Measurements from ENCODE around the gene GPHN.
"Not testable (repeated sequence)": the region's sequence is repeated elsewhere in the genome, so short reads cannot be mapped to it uniquely, and the experiment has no call there.

Gene GPHN

DNA sequence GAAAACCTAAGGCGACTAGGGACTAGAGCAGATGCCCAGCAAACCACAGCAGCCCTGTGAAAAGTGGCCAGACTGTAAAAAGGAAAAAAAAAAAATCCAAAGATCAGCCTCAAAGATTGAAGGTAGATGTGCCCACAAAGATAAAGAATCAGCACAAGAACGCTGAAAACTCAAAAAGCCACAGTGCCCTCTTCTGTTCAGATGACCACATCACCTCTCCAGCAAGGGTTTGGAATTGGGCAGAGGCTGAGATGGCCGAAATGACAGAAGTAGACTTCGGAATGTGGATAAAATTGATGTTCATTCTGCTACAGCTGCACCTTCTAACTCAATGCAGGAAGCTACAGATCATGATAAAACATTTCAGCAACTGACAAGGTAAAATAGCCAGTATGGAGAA, 154.4 kb downstream of the GPHN start:
- DNase-seq (ENCODE audit: low read depth) = no peak

DNA sequence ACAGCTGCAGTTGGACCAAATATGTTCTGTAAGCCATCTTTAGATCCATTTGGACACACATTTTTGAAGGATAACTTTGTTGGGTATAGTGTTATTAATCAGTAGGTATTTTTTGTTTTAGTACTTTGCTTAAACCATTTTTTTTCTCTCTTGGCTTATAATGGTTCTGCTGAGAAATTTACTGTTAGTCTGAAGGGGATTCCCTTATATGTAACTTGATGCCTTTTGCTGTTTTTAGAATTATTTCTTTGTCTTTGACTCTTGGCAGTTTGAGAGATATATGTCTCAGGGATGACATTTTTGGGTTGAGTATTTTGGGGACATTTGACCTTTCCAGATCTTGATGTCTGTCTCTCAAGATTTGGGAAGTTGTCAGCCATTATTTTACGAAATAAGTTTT, 169.8 kb downstream of the GPHN start:
- DNase-seq (ENCODE audit: low read depth) = no peak

DNA sequence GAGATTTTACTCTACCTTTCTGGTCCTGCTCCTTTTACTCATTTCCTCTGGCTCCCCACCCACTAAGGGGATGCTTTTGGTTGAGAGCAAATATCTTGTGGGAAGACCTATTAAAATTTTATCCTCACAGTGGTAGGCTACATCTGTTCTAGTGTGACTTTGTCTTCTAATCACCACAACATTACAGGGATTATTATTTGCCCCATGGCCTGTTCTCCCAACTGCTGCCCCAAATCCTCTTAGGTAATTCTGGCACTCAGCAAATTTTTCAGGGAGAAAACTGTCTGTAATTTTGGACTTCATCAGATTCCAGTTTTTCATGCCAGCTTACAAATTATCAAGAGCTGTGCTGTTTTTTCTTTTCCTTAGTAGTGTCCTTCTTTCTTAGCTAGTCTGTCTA, 172.3 kb downstream of the GPHN start:
- DNase-seq (ENCODE audit: low read depth) = no peak

DNA sequence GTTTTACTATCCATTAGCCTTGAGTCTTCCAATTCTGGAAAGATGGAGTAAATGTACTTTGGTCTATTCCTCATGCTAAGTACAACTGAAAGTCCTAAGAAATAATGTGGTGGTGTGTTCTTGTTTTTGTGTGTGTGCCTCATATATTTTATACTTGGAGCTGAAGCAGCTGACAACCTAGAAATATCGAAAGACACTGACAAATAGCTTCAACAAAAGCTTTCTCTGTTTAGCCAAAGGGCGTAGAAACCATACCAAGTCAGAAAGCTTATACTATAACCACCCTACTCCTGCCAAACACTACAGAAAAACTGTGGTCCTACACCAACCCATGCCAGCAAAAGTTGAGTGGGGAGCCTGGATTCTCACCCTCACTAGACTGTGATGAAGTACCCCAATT, 188.4 kb downstream of the GPHN start:
- no peak for DNase-seq (ENCODE audit: low read depth)

DNA sequence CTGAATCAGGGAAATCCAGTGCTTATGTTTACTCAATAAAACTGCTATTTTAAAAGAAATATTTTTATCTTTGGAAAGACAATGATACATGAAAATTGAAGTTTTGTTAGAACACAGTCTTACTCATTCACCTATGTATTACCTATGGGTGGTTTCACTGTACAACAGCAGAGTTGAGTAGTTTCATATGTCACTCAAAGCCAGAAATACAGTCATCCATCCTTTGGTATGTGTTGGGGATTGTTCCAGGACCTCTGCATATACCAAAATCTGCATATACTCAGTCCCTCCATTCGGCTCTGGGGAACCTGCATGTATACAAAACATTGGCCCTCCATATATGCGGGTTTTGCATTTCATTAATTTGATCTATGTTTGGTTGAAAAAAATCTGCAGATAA, 190.6 kb downstream of the GPHN start:
- DNase-seq (ENCODE audit: low read depth) = no peak

DNA sequence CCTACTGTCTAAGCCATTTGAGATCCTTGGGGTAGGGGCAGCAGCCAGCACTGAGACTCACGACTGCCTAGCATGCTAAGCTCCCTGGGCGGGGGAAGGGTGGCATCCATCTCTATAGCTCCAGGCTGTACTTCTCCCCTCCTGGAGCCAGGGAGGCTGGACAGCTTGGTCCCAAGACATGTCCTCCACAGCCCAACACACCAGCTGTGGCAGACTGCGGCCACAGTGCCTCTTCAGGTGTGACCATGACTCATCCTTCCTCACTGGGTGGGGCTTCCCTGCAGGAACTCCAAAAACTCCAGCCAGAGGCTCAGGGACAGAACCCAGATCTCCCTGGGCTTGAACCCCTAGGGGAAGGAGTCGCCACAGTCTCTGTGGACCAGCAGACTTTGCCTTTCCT, 193.9 kb downstream of the GPHN start:
- no peak for DNase-seq (ENCODE audit: low read depth)

DNA sequence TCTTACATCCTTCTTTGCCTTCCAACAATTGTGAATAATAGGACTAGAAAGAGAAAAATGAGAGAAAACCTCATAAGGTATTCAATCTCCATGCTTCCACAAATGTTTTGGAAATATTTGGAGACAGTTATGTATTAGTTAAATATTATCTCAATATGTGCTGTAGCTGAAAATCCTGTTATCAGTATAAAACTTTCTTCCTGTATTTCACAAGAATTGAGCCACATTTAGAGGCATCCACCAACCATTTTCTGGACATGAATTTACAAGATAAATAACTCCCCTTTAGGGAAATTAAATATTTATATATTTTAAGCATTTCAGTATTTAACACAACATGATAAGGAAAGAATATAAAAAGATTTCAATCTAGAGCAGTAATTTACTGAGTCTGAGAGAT, 200.3 kb downstream of the GPHN start:
- DNase-seq (ENCODE audit: low read depth) = no peak

DNA sequence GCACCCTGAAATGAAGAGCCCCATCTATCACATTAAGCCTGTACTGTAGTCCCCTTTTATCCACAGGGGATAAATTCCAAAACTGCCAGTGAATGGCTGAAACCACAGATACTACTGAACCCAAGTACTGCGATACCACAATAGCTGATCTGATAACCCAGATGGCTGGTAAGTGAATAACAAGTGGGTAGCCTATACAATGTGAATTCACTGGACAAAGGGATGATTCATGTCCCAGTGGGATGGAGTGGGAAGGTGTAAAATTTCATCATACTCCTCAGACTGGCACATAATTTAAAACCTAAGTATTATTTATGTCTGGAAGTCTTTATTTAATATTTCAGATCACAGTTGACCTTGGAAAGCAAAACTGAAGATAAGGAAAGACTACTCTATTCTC, 201.3 kb downstream of the GPHN start:
- DNase-seq (ENCODE audit: low read depth) = no peak

DNA sequence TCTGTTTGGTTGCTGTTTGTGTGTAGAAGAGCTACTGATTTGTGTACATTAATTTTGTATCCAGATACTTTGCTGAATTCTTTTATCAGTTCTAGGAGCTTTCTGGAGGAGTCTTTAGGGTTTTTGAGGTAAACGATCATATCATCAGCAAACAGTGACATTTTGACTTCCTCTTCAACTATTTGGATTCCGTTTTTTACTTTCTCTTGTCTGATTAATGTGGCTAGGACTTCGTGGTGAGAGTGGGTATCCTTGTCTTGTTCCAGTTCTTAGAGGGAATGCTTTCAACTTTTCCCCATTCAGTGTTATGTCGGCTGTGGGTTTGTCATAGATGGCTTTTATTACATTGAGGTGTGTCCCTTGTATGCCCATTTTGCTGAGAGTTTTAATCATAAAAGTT, 206.3 kb downstream of the GPHN start:
- DNase-seq (ENCODE audit: low read depth) = not testable (repeated sequence)

DNA sequence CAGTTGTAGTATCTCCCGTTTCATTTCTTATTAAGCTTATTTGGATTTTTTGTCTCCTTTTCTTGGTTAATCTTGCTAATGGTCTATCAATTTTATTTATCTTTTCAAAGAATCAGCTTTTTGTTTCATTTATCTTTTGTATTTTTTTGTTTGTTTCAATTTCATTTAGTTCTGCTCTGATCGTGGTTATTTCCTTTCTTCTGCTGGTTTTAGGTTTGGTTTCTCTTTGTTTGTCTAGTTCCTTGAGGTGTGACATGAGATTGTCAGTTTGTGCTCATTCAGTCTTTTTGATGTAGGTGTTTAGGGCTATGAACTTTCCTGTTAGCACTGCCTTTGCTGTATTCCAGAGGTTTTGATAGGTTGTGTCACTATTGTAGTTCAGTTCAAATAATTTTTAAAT, 207.4 kb downstream of the GPHN start:
- not testable (repeated sequence) for DNase-seq (ENCODE audit: low read depth)

DNA sequence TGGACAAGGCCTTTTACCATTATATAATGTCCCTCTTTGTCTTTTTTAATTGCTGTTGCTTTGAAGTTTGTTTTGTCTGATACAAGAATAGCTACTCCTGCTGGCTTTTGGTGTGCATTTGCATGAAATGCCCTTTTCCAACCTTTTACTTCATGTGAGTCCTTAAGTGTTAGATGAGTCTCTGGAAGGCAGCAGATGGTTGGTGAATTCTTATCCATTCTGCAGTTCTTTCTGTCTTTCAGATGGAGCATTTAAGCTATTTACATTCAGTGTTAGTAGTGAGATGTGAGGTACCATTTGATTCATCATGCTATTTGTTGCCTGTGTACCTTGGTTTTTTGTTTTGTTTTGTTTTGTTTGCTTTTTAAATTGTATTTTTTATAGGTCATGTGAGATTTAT, 208.3 kb downstream of the GPHN start:
- no peak for DNase-seq (ENCODE audit: low read depth)

DNA sequence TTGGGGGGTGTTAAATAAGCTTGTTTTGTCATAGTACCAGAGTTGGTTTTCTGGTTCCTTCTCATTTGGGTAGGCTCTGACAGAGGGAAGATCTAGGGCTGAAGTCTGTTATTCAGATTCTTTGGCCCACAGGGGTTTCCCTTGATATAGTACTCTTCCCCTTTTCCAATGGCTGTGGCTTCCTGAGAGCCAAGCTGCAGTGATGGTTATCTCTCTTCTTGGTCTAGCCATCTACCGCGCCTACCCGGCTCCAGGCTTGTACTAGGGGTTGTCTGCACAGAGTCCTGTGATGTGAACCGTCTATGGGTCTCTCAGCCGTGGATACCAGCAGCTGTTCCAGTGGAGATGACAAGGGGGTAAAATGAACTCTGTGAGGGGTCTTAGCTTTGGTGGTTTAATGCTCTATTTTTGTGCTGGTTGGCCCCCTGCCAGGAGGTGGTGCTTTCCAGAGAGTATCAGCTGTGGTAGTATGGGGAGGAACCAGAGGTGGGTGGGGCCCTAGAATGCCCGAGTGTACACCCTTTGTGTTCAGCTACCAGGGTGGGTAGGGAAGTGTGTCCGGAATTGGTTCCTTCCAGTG, 209.7 kb downstream of the GPHN start:
- DNase-seq (ENCODE audit: low read depth) = no peak

DNA sequence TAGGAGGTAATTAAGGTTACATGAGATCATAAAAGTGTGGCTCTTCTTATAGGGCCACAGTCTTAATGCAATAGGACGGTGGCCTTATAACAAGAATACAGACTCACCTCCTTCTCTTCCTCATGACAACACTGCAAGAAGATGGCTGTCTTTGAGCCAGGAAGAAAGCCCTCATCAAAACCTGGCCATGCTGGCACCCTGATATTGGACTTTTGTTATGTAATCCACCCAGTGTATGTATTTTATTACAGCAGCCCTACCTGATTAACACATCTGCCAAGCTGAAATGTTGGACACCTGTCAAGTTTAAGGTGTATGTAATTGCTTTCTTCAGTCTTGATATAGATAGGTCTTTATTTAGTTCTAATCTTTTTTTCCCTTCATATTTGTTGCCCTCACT, 217.0 kb downstream of the GPHN start:
- no peak for DNase-seq (ENCODE audit: low read depth)

DNA sequence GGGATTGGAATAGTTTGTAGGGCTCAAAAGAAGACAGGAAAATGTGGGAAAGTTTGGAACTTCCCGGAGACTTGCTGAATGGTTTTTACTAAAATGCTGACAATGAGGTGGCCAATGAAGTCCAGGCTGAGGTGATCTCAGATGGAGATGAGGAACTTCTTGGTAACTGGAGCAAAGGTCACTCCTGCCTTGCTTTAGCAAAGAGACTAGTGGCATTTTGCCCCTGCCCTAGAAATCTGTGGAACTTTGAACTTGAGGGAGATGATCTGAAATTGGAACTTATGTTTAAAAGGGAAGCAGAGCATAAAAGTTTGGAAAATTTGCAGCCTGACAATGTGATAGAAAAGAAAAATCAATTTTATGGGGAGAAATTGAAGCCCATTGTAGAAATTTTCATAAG, 223.4 kb downstream of the GPHN start:
- DNase-seq (ENCODE audit: low read depth) = not testable (repeated sequence)

DNA sequence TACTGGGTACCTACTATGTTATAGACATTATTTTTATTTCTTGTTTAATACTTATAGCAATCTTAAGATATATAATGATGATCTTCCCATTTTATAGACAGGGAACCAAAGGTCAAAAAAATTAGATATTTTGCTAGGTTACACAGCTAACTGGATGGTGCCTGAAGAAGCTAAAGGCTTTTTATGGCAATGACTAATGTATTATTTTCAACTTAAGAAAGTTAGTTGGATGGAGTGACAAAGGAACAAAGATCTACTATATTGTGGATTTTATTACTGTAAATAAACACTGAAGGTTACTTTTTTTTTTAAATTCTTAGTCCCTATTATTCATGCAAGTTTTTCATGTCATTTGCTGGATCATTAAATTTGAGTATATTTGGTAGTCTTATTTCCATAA, 227.9 kb downstream of the GPHN start:
- DNase-seq (ENCODE audit: low read depth) = no peak

DNA sequence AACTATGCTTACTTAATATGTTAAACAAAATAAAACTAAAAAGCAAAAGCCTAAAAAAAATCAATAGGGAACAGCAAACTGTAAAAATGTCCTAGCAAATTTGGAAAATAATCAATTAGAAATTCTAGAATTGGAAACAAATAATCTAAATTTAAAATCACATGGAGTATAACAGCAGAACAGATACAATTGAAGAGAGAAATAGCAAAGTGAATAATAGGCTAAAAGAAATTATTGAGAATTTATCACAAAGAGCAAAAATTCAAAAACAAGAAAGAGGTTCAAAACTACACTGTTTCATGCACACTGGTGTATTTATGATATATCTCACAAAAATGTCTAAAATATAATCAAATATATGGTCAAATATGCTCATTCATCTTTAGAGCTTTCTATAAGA, 231.9 kb downstream of the GPHN start:
- DNase-seq (ENCODE audit: low read depth) = no peak

DNA sequence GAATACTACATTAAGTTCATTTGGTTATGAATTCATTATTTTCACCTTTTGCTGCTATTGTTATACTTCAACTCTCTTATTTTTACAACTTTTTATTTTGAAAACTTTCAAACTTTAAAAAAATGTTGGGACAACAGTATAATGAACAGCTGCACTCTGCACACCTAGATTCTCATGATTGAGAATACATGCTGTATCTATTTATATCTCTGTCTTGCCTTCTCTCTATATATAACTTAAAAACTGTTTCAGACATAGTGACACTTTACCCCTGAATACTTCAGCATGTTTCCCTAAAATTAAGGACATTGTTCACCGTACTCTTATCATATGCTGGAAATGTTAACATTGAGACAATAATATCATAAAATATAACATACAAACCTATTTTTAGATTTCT, 237.1 kb downstream of the GPHN start:
- DNase-seq (ENCODE audit: low read depth) = no peak

DNA sequence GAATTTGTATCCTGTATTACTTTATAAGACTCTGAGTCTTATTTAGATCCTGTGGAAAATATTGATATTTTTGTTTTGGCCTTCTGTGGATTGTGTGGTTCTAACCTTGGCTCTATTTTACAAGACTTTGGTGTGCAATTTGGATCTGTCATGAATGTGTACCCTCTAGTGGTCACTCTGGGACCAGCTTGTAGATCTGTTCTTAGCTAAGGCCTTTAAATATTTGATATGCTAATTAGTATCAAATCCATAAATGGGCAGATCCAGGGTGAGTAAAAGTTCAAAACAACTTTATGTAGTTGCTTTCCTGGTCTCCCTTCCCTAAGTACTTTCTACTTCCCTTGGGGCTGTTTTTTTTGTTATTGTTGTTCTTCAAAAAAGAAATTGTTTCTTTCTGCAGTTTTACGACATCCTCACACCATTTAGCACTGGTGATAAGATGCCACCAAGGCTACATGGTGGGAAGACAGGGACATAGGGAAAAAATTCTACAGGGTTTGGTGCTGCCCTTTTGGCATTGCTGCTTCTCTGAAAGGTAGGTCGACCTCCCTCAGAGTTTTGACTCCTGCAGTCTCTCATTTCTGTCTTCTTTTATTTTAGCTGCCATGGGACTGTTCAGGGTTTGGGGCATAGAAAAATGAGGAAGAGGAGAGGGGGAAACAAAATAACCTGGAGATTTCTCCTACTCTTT, 238.5 kb downstream of the GPHN start:
- DNase-seq (ENCODE audit: low read depth) = no peak

DNA sequence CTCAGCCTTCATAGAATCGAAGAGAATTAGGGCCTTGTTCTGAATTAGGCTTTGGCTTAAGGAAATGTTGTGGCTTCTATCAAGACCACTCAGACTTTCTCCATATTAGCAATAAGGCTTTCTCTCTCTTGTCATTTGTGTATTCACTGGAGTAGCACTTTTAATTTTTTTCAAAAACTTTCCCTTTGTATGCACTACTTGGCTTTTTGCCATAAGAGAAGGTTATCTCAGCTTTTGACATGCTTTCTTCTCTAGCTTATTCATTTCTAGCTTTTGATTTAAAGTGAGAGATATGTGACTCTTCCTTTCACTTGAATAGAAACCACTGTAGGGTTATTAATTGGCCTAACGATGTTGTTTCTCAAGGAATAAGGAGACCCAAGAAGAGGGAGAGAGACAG, 244.2 kb downstream of the GPHN start:
- no peak for DNase-seq (ENCODE audit: low read depth)

DNA sequence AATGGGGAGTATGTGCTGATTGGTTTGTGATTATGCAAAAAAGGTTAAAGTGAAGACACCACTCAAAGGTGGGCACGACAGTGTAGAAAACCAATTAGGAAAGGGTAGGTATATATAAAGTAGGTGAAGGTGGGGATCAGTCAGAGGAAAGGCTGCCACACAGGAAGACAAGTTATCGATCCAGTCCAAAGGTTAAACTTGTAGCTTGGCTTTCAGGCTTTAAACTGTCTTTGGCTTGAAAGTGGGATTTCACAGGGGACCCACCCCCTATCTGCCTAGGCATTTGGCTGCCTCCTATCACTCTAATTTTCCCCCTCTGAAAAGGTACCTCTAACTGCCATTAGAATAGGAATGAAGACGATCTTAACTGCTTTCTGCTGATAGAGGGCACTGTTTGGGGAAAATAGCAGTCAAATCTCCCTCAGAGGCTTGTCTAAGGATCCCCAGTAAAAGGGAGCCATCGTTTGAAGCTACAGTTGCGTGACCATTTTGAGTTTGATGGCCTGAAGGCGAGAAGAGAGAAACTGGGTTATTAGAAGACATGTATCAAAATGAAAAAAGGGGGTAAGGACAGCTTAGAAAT, 250.2 kb downstream of the GPHN start:
- DNase-seq (ENCODE audit: low read depth) = no peak

DNA sequence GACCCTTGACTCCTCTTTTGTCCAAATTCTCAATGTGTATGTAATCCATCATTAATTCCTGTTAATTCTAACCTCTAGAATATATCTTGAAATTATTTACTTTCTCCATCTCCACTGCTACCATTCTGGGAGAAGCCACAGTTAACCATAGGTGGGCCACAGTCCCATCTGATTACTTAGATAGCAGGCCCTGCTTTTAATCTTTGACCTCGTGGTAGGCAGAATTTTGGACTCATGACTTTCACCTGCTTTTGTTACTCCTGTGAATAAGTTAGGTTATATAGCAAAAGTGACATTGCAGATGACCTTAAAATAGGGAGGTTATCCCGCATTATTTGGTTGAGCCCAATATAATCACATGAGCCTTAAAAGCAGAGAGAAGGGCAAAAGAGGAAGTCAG, 264.2 kb downstream of the GPHN start:
- DNase-seq (ENCODE audit: low read depth) = no peak

DNA sequence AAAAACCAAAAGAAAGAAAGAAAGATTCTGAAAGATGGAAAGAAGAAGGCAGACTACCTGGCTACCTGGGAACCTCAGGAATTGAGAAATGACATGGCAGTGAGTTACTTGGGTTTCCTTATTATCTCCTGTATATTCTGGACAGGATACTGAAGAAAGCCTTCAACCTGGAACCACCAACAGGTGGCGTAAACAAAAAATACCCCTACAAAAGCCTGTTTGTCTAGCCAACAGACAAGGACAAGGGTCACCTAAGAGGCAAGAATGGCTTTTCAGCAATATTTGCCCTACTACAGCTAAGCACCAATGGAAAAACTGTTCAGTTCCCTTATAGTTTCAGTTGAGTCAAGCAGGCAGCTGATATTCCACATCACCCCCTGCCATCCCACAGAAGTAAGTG, 274.9 kb downstream of the GPHN start:
- no peak for DNase-seq (ENCODE audit: low read depth)

DNA sequence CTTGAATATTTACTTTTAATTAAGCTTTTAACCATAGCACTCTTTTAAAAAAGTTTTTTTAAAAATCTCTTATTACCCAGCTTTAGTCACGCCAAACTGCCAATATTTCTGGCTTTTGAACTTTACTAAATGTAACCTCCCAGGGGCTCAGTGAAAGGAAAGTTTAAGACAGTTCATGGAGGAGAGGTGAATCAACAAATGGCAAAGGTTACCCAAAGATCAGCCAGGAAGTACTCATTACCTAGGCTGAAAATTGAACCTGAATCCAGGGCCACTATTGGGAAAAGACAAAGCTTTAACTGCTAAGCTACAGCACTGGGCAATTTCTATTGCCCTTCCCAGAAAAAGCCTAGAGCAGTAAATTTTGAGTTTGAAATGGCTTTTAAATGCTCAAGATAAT, 282.2 kb downstream of the GPHN start:
- no peak for DNase-seq (ENCODE audit: low read depth)

DNA sequence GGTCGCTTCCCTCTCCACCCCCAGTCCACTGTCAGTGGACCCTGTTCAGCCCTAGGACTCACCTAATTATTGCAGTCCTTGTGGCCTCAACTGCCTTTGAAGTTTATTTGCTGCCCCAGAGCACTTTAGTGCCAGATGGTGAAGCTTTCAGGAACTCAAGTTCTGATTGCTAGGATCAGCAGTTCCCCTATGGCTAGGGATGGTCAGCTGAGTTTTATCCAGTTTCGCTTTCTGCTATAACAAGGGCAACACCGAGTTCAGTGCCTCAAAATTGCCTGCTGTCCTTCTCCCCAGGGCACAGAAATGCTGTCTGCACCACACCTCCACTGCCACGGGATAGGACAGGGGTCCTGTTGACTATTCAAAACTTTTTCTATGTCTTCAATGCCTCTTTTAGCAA, 295.0 kb downstream of the GPHN start:
- no peak for DNase-seq (ENCODE audit: low read depth)

Measured in stimulated activated CD8-positive, alpha-beta memory T cell treated with anti-CD3 and anti-CD28 coated beads, Interleukin-12 subunit alpha, Interleukin-12 subunit beta, amount 100 ng/mL, for 1 hour (primary cell).